ENCODE results near the gene SAMD13. TPM values are rescaled to one million over a fixed set of nuclear protein-coding genes. Genes with fewer than 3 reads are reported as not detected.

Gene SAMD13
- total and polyA plus RNA-seq, 4 donors: 0.17 to 0.61 (median 0.17) TPM; not detected in 1

DNA sequence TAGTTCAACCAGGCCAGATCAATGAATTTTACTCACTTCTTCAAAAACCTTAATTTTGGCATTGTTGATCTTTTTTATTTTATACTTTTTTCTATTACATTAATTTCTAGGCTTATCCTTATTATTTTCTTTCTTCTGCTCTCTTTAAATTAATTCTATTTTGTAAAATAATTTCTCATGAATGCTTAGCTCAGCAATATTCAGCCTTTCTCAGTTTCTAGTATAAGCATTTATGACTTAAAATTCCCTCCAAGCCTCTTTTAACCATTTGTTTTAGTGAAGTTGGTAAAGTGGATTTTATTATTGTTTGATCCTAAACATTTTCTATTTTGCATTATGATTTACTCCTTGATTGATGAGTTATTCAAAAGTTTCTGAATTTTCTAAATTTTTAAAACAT is 20.6 kb upstream of the SAMD13 start:
- TF ChIP-seq HNF4G (IDR thresholded peaks at IDR 0.05) (no peak), RXRA (IDR thresholded peaks at IDR 0.05) (no peak), NR2F2 (IDR thresholded peaks at IDR 0.05) (no peak), JUND (IDR thresholded peaks at IDR 0.05) (no peak), FOXA1 (IDR thresholded peaks at IDR 0.05) (no peak), FOXA2 (IDR thresholded peaks at IDR 0.05) (no peak), TAF1 (conservative IDR thresholded peaks at IDR 0.05) (no peak), CTCF (IDR thresholded peaks at IDR 0.05; ENCODE audit: low read depth, low read length, missing input control) (no peak), GABPA (IDR thresholded peaks at IDR 0.05 in 1 of 2, conservative IDR thresholded peaks at IDR 0.05 in 1 of 2) (no peak), SP1 (IDR thresholded peaks at IDR 0.05) (no peak), RAD21 (IDR thresholded peaks at IDR 0.05) (no peak)
- TF ChIP-seq, protein P1, sequence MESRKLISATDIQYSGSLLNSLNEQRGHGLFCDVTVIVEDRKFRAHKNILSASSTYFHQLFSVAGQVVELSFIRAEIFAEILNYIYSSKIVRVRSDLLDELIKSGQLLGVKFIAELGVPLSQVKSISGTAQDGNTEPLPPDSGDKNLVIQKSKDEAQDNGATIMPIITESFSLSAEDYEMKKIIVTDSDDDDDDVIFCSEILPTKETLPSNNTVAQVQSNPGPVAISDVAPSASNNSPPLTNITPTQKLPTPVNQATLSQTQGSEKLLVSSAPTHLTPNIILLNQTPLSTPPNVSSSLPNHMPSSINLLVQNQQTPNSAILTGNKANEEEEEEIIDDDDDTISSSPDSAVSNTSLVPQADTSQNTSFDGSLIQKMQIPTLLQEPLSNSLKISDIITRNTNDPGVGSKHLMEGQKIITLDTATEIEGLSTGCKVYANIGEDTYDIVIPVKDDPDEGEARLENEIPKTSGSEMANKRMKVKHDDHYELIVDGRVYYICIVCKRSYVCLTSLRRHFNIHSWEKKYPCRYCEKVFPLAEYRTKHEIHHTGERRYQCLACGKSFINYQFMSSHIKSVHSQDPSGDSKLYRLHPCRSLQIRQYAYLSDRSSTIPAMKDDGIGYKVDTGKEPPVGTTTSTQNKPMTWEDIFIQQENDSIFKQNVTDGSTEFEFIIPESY (IDR thresholded peaks at IDR 0.05): no peak
- TF ChIP-seq, protein P2, sequence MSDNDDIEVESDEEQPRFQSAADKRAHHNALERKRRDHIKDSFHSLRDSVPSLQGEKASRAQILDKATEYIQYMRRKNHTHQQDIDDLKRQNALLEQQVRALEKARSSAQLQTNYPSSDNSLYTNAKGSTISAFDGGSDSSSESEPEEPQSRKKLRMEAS (IDR thresholded peaks at IDR 0.05): no peak
- H3K4me3 ChIP-seq (ENCODE audit: low read depth in 1 of 3, low read length in 3 of 3): no peak overlapping the region
- H3K4me1 ChIP-seq (ENCODE audit: control insufficient read depth in 4 of 4, insufficient read depth in 4 of 4, low read length in 3 of 4): no peaks in the 10 kb centered on the region
- H3K27me3 ChIP-seq (ENCODE audit: control insufficient read depth in 4 of 4, insufficient read depth in 4 of 4, low read length in 3 of 4): no peaks in the 10 kb centered on the region
- no peak for DNase-seq (ENCODE audit: low spot score)
- no peak overlapping the region for H3K9ac ChIP-seq (ENCODE audit: low read depth in 1 of 2, low read length in 2 of 2)
- H3K27ac ChIP-seq (ENCODE audit: low read depth in 1 of 2, low read length in 2 of 2): no peak overlapping the region
- no peaks in the 10 kb centered on the region for H3K36me3 ChIP-seq (ENCODE audit: control insufficient read depth in 4 of 4, insufficient read depth in 3 of 4, low read depth in 1 of 4, low read length in 3 of 4)
- H3K9me3 ChIP-seq (ENCODE audit: control insufficient read depth in 4 of 4, low read length in 3 of 4): no peaks in the 10 kb centered on the region

DNA sequence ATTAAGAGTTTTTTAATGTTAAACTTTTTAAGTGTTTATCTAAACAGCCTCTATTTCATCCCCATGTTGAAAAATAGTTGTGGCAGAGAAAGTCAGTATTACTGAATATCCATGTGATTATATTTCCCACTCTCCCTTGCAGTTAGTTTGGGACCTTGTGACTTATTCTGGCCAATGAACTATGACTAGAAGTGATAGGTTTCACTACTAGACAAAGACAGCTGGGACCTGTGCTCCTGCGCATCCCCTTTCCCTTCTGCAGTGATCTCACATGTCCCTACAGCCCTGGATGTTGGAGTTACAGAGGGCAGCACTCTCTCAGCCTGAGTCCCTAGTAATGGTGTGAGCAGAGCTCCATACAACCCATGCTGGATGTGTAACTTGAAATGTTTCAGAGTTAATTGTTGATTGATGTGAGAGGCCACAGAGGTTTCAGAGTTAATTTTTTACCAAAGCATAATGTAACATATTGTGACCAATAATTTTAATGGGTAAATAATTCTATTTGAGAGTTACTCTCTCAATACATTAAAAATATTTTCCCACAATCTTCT is 18.7 kb upstream of the SAMD13 start:
- 95% methylated on average over 1 of the region's 1 CpG for WGBS
- TF ChIP-seq, protein P3, sequence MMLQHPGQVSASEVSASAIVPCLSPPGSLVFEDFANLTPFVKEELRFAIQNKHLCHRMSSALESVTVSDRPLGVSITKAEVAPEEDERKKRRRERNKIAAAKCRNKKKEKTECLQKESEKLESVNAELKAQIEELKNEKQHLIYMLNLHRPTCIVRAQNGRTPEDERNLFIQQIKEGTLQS (IDR thresholded peaks at IDR 0.05): no peak

DNA sequence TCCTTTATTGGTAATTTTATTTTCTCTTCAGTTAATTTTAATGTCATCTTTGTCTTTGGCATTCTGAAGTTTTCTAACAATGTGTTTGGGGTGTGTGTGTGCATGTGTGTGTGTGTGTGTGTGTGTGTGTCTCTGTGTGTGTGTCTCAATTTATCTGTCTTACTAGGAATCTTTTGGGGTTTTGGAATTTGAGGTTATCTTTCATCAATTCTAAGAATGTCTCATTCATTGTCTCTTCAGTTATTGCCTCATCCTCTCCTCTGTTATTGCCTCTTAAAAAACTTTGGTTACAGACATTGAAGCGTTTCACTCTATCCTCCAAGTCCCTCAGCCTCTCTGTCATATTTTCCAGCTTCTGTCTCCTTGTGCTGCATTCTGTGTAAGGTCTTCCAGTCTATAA is 18.1 kb upstream of the SAMD13 start:
- H3K36me3 ChIP-seq (ENCODE audit: control insufficient read depth in 4 of 4, insufficient read depth in 3 of 4, low read depth in 1 of 4, low read length in 3 of 4): no peaks in the 10 kb centered on the region
- H3K9me3 ChIP-seq (ENCODE audit: control insufficient read depth in 4 of 4, low read length in 3 of 4): peaks cover 0 to 4% (median 0%) of the 10 kb centered on the region in 4 donors
- H3K27me3 ChIP-seq (ENCODE audit: control insufficient read depth in 4 of 4, insufficient read depth in 4 of 4, low read length in 3 of 4): no peaks in the 10 kb centered on the region
- H3K27ac ChIP-seq (ENCODE audit: low read depth in 1 of 2, low read length in 2 of 2): no peak overlapping the region
- WGBS: 78% methylated on average over 1 of the region's 1 CpG
- no peak overlapping the region for H3K9ac ChIP-seq (ENCODE audit: low read depth in 1 of 2, low read length in 2 of 2)
- no peak for DNase-seq (ENCODE audit: low spot score)
- H3K4me3 ChIP-seq (ENCODE audit: low read depth in 1 of 3, low read length in 3 of 3): no peak overlapping the region
- no peaks in the 10 kb centered on the region for H3K4me1 ChIP-seq (ENCODE audit: control insufficient read depth in 4 of 4, insufficient read depth in 4 of 4, low read length in 3 of 4)
- TF ChIP-seq HNF4A (conservative IDR thresholded peaks at IDR 0.05) (no peak), REST (IDR thresholded peaks at IDR 0.05) (no peak), YY1 (IDR thresholded peaks at IDR 0.05) (no peak), RAD21 (IDR thresholded peaks at IDR 0.05) (no peak), FOXA1 (IDR thresholded peaks at IDR 0.05) (no peak), RXRA (IDR thresholded peaks at IDR 0.05) (no peak), CTCF (IDR thresholded peaks at IDR 0.05; ENCODE audit: low read depth, low read length, missing input control) (no peak), EGR1 (IDR thresholded peaks at IDR 0.05; ENCODE audit: low read depth in 2 of 2) (no peak), NR2F2 (IDR thresholded peaks at IDR 0.05) (no peak), GABPA (IDR thresholded peaks at IDR 0.05 in 1 of 2, conservative IDR thresholded peaks at IDR 0.05 in 1 of 2) (no peak), JUND (IDR thresholded peaks at IDR 0.05) (no peak), SP1 (IDR thresholded peaks at IDR 0.05) (no peak), TAF1 (conservative IDR thresholded peaks at IDR 0.05) (no peak)

More for the DNA sequence above, 18.7 kb upstream of the SAMD13 start:
- H3K4me3 ChIP-seq (ENCODE audit: low read depth in 1 of 3, low read length in 3 of 3): no peak overlapping the region
- H3K9me3 ChIP-seq (ENCODE audit: control insufficient read depth in 4 of 4, low read length in 3 of 4): peaks cover 0 to 4% (median 0%) of the 10 kb centered on the region in 4 donors
- H3K27me3 ChIP-seq (ENCODE audit: control insufficient read depth in 4 of 4, insufficient read depth in 4 of 4, low read length in 3 of 4): no peaks in the 10 kb centered on the region
- DNase-seq (ENCODE audit: low spot score): no peak
- no peak overlapping the region for H3K27ac ChIP-seq (ENCODE audit: low read depth in 1 of 2, low read length in 2 of 2)
- no peaks in the 10 kb centered on the region for H3K36me3 ChIP-seq (ENCODE audit: control insufficient read depth in 4 of 4, insufficient read depth in 3 of 4, low read depth in 1 of 4, low read length in 3 of 4)
- H3K4me1 ChIP-seq (ENCODE audit: control insufficient read depth in 4 of 4, insufficient read depth in 4 of 4, low read length in 3 of 4): no peaks in the 10 kb centered on the region
- H3K9ac ChIP-seq (ENCODE audit: low read depth in 1 of 2, low read length in 2 of 2): no peak overlapping the region
